Uterus (tissue), 4 donors: ENCODE results near the gene FOXS1. TPM values are rescaled to one million over a fixed set of nuclear protein-coding genes. Genes with fewer than 3 reads are reported as not detected.
A peak's percentile ranks its signal among the peaks of the same experiment; 100 is the strongest.

Experiments
- DNase-seq, 2 donors: peaks; one replicate each; pipeline ENCODE4 v3.0.0-alpha.2; 2019 to 2020
- H3K27ac ChIP-seq, 2 donors: fragments of 200-600 bp; sonication (generic); 1 replicate in 1 of 2; 2 replicates in 1 of 2; pipeline ENCODE4 v1.5.1; 2016 to 2018
- H3K27me3 ChIP-seq, 2 donors: fragments of 200-600 bp; sonication (generic); one replicate each; pipeline ENCODE4 v1.5.1; 2018 to 2019; ENCODE audit warnings: control low read depth in 1 of 2
- H3K36me3 ChIP-seq, 2 donors: fragments of 200-600 bp; sonication (generic); one replicate each; pipeline ENCODE4 v1.5.1; 2019; ENCODE audit warnings: control low read depth in 1 of 2
- H3K4me1 ChIP-seq, 2 donors: fragments of 200-600 bp; sonication (generic); one replicate each; pipeline ENCODE4 v1.5.1; 2018 to 2019; ENCODE audit warnings: control low read depth in 1 of 2
- H3K4me3 ChIP-seq, 2 donors: fragments of 200-600 bp; sonication (generic); 1 replicate in 1 of 2; 2 replicates in 1 of 2; pipeline ENCODE4 v1.5.1; 2018 to 2019; ENCODE audit warnings: mild to moderate bottlenecking in 1 of 2
- H3K9me3 ChIP-seq, 2 donors: fragments of 200-600 bp; sonication (generic); one replicate each; pipeline ENCODE4 v1.5.1; 2019; ENCODE audit warnings: control low read depth in 1 of 2
- POLR2A ChIP-seq, 2 donors: fragments of 450-650 bp; IDR thresholded peaks; one replicate each; pipeline ENCODE4 v1.6.1; 2016; ENCODE audit warnings: antibody characterized with exemption in 2 of 2, mild to moderate bottlenecking in 1 of 2, moderate library complexity in 1 of 2
- intact Hi-C: fragments of 100-400 bp; cut with DNase I; formaldehyde crosslinking; loops from one replicate; pipeline ENCODE4 v1.15.1; 2023; ENCODE audit warnings: low total_unique reads
- total RNA-seq, 4 donors: library from RNA; depleted of rRNA in 3 of 4; stranded (reverse); fragments of >200 nt in 3 of 4; gene quantifications; one replicate each; pipeline versions ENCODE4 v1.1.0 to v1.2.4, GENCODE V29; 2014 to 2023
- TF ChIP-seq, protein P1 (sequence below), 4 experiments: fragments of 200-600 bp in 2 of 4; fragments of 450-650 bp in 2 of 4; sonication (generic) in 2 of 4; IDR thresholded peaks; one replicate each; pipeline ENCODE4 v1.5.1; 2016 to 2019; ENCODE audit warnings: antibody characterized with exemption in 4 of 4, mild to moderate bottlenecking in 2 of 4, moderate library complexity in 1 of 4
- donor health status: DM: yes; HTN: yes; CAD: no.

The FOXS1 gene
- total RNA-seq, 4 donors from 2014 or later, result 5.4 to 6.2 TPM; not detected in 2

GRCh38 chr20:31869942-31870725, 24.7 kb upstream of the FOXS1 start, which contains the start of the genes DUSP15 and TTLL9:
Gene DUSP15 (minus strand): TSS chr20:31870527. CDS start chr20:31870337, 190 bp downstream.
Gene TTLL9 (plus strand): TSS chr20:31870634. CDS start chr20:31871127, 493 bp downstream.
- no peaks in the 10 kb centered on the region for H3K36me3 ChIP-seq
- H3K4me1 ChIP-seq, result peaks cover 0 to 7% of the 10 kb centered on the region in 2 donors
- TF ChIP-seq, protein P1, sequence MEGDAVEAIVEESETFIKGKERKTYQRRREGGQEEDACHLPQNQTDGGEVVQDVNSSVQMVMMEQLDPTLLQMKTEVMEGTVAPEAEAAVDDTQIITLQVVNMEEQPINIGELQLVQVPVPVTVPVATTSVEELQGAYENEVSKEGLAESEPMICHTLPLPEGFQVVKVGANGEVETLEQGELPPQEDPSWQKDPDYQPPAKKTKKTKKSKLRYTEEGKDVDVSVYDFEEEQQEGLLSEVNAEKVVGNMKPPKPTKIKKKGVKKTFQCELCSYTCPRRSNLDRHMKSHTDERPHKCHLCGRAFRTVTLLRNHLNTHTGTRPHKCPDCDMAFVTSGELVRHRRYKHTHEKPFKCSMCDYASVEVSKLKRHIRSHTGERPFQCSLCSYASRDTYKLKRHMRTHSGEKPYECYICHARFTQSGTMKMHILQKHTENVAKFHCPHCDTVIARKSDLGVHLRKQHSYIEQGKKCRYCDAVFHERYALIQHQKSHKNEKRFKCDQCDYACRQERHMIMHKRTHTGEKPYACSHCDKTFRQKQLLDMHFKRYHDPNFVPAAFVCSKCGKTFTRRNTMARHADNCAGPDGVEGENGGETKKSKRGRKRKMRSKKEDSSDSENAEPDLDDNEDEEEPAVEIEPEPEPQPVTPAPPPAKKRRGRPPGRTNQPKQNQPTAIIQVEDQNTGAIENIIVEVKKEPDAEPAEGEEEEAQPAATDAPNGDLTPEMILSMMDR (IDR thresholded peaks at IDR 0.05), result no peak
- TF ChIP-seq POLR2A (IDR thresholded peaks at IDR 0.05), result peak in 1 of 2 donors; percentile 44
- H3K27ac ChIP-seq, result peak within 1 kb of the TSS; percentile 42 to 69
- DNase-seq, result no peak
- peak within 1 kb of the TSS; percentile 23 to 80 for H3K4me3 ChIP-seq
- no peaks in the 10 kb centered on the region for H3K27me3 ChIP-seq
- intact Hi-C loops, result no loop called here
- H3K9me3 ChIP-seq, result no peaks in the 10 kb centered on the region

DNA sequence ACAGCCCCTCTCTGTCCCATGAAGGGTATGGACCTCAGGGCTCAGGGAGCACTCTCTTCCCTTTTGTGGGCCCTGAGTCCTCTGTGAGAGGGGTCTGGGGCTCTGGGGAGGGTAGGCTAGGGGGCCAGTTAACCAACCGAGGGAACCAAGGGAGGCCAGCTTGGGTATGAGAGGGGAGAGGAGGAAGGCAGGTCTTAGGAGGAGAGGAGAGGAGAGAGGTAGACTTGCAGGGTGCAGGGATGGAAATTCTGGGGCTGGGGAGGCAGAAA, 24.2 kb upstream of the FOXS1 start:
- peak overlapping the region; percentile 42 to 69 for H3K27ac ChIP-seq
- intact Hi-C loops, result no loop called here

DNA sequence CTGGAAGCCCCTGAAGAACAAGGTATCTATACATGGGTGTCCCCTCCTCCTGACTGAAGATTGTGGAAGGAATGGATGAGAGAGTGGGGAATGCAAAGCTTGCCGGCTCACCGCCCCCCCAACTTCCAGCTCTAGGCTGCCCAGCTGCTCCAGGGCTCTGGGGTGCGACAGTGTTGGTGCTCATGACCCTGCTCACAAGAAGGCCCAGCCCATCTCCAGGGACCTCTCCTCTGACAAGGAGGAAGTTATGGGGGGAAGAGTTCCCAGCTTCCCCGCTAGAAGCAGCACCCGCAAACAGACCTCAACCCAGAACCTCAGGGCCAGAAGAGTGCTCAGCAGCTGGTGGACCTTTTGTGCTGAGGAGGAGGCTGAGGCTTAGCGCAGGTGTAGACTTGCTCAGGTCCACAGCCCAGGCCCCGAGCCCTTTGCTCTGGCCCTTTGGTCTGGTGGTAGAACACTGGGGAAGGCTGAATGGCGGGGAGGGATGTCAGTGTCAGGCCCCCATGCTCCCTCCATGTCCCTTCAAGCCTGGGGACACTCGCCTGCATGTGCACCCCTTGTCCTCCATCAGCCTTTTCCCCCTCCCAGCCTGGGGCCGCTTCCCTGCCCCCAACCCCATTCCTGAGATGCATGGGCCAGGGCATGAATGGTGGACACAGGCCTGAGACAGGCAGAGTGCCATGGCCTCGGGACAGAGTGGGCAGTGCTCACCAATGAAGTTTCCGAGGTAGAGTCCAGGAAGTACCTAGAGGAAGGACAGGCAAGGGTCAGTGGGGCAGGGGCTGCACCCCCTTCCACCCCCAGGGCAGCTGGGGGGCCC, 23.7 kb upstream of the FOXS1 start:
- H3K27ac ChIP-seq, result peak overlapping the region in 1 of 2 donors; percentile 42
- TF ChIP-seq, protein P1 (IDR thresholded peaks at IDR 0.05), result no peak
- no peak for TF ChIP-seq POLR2A (IDR thresholded peaks at IDR 0.05)
- H3K4me3 ChIP-seq, result peak overlapping the region; percentile 23 to 80

More for the DNA sequence above, 24.2 kb upstream of the FOXS1 start:
- TF ChIP-seq POLR2A (IDR thresholded peaks at IDR 0.05), result no peak
- Histone ChIP-seq H3K4me3 (peak overlapping the region; percentile 23 to 80), H3K4me1 (peaks cover 0 to 7% of the 10 kb centered on the region in 2 donors), H3K27me3 (no peaks in the 10 kb centered on the region), H3K36me3 (no peaks in the 10 kb centered on the region), H3K9me3 (no peaks in the 10 kb centered on the region)
- DNase-seq, result no peak

GRCh38 chr20:31866221-31866620, 20.8 kb upstream of the FOXS1 start:
- intact Hi-C loops, result no loop called here
- DNase-seq, result no peak
- Histone ChIP-seq H3K4me3 (no peak overlapping the region), H3K9me3 (no peaks in the 10 kb centered on the region), H3K36me3 (no peaks in the 10 kb centered on the region), H3K4me1 (peaks cover 0 to 7% of the 10 kb centered on the region in 2 donors), H3K27ac (no peak overlapping the region), H3K27me3 (no peaks in the 10 kb centered on the region)
- TF ChIP-seq POLR2A (IDR thresholded peaks at IDR 0.05), result no peak
- TF ChIP-seq, protein P1 (IDR thresholded peaks at IDR 0.05), result no peak

More for the DNA sequence above, 23.7 kb upstream of the FOXS1 start:
- intact Hi-C loops, result no loop called here
- Histone ChIP-seq H3K36me3 (no peaks in the 10 kb centered on the region), H3K9me3 (no peaks in the 10 kb centered on the region), H3K4me1 (peaks cover 0 to 7% of the 10 kb centered on the region in 2 donors), H3K27me3 (no peaks in the 10 kb centered on the region)
- DNase-seq, result no peak

DNA sequence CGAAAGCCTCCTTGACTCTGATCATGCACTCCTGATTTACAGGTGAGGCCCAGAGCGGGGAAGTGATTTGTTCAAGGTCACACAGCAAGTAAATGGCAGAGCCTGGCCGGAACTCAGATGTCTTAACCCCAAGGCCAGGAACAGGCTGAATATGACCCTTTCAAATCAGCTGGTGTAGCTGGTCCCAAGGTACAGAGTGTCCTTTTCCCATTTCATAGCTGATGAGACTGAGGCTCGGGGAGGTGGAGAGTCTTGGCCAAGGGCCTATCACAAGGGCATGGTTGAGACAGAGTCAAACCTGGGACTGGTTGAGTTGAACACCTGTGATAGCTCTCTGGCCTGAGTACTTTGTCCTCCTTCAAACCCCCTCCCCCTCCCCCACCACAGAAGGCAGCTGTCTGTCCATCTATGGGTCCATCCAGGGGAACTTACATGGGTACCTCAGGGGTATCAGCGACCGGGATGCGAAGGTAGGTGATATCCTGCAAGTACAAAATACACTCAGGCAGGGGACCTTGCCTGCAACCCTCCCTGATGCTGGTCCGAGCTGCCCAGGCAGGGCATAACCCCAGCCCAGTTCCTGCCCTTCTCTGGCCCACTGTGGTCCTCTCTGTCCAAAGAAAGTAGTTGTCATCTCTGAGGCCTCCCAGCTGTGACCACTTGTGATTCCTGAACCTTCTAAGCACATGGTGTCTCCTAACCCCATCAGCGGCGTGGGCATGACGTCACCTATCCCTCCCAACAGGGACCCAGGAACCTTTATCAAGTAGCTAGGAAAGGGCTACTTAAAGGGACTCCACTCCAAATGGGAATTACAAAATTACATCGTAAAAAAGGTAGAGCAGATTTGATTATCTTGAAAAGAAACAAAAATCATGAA, 19.4 kb upstream of the FOXS1 start:
- no peak for DNase-seq
- Histone ChIP-seq H3K4me3 (no peak overlapping the region), H3K27me3 (no peaks in the 10 kb centered on the region), H3K36me3 (no peaks in the 10 kb centered on the region), H3K9me3 (no peaks in the 10 kb centered on the region), H3K4me1 (peaks cover 0 to 20% of the 10 kb centered on the region in 2 donors), H3K27ac (no peak overlapping the region)
- intact Hi-C loops, result no loop called here
- TF ChIP-seq, protein P1 (IDR thresholded peaks at IDR 0.05), result no peak
- TF ChIP-seq POLR2A (IDR thresholded peaks at IDR 0.05), result no peak
